Retina (tissue), 1 donor: ENCODE results near the gene DIP2A.
A peak's percentile ranks its signal among the peaks of the same experiment; 100 is the strongest.

Experiments used
- DNase-seq: peaks from one replicate; pipeline ENCODE4 v3.0.0-alpha.2; 2016

Gene DIP2A

DNA sequence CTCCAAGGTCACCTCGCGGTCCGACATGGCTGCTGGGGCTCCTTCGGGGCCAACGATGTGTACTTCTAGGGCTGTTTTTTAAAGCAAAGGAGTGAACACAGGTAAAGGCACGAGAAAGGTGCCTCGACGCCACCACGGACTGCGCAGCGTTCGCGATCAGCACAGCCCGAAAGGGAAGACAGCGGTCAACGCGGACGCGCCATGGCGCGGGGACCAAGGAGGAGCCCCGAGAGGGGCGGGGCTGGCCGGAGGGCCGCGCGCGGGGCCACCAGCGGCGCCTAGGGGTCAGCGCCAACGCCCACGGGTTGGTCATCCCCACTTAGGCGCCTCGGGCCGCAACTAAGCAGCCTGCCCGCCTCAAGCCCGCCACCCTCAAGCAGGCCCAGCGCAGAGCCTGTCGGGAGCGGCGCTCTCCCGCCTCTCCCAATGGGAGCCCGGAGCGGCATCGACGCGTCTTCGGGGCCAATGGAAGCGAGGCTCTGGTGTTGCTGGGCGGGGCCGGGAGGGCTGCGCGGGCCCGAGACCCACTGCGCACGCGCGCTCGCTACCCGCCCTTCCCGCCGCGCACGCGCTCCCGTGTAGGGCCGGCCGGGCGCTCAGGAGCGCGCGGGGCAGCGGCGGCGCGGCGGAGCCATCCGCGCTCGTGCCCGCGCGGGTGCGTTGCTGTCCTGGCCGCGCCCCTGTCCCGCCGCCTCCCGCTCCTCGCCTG is at the start of gene DIP2A:
DIP2A (plus strand) TSS at position 577 of the 709 bp plus-strand sequence. CDS start 241 bp downstream, outside the sequence.
- DNase-seq, result peak; percentile 96

GRCh38 chr21:46409641-46410406 is 48.9 kb upstream of the DIP2A start:
- DNase-seq, result no peak

- no peak for DNase-seq
Observed at GRCh38 chr21:46410516-46410915, 48.2 kb upstream of the DIP2A start.

DNA sequence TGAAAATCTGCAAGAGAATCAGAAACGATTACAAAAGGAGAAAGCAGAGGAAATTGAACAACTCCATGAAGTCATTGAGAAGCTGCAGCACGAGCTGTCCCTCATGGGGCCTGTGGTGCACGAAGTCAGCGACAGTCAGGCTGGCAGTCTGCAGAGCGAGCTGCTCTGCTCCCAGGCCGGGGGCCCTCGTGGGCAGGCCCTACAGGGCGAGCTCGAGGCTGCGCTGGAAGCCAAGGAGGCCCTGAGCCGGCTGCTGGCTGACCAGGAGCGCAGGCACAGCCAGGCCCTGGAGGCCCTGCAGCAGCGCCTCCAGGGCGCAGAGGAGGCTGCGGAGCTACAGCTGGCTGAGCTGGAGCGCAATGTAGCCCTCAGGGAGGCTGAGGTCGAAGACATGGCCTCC is 47.5 kb upstream of the DIP2A start:
- no peak for DNase-seq

DNA sequence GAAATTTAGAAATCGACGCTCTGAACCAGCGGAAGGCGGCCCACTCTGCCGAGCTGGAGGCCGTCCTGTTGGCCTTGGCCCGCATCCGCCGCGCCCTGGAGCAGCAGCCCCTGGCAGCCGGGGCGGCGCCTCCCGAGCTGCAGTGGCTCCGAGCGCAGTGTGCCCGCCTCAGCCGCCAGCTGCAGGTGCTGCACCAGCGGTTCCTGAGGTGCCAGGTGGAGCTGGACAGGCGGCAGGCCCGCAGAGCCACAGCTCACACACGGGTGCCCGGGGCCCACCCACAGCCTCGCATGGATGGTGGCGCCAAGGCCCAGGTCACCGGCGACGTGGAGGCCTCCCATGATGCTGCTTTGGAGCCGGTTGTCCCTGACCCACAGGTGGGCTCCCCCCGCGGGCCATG is 47.0 kb upstream of the DIP2A start:
- DNase-seq, result no peak

GRCh38 chr21:46412521-46413364 is 45.9 kb upstream of the DIP2A start:
- no peak for DNase-seq

DNA sequence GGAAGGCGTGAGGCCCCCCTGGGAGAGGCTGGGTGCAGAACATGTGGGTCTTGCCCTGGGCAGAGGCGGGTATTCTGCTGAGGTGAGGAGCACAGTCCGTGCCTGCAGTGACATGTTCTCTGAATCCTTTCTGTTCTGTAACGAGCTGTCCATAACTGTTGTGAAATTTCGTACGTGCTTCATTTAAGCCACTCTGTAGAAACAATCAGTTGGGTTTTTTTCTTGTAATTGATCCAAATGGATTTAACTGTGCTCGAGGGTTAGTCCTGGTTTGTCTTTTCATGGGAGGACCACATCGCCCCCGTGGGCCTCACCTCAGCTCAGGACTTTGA is 45.4 kb upstream of the DIP2A start:
- no peak for DNase-seq

DNA sequence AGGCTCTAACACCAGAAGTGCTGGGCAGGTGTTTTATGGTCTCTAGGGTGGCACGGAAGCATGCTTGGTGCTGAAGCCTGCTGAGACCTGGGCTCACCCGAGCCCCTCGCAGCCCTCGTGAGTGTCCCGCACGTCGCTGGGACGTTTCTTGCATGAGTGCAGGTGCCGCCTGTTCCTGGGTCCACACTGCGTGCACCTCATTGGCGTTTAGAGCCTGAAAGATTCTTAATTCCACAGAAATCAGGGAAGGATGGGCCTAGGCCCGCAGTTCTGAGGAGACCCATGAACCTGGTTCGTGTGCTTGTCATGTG is 43.8 kb upstream of the DIP2A start:
- DNase-seq, result no peak

- DNase-seq, result no peak
Observed at GRCh38 chr21:46416551-46416950, 42.1 kb upstream of the DIP2A start.

GRCh38 chr21:46418265-46418946 is 40.3 kb upstream of the DIP2A start:
- DNase-seq, result no peak

- no peak for DNase-seq
Observed at GRCh38 chr21:46420241-46421190, 38.2 kb upstream of the DIP2A start.

GRCh38 chr21:46421191-46421750 is 37.4 kb upstream of the DIP2A start:
- no peak for DNase-seq

GRCh38 chr21:46421756-46422555 is 36.7 kb upstream of the DIP2A start:
- DNase-seq, result no peak

GRCh38 chr21:46422636-46423241 is 36.0 kb upstream of the DIP2A start:
- DNase-seq, result no peak

DNA sequence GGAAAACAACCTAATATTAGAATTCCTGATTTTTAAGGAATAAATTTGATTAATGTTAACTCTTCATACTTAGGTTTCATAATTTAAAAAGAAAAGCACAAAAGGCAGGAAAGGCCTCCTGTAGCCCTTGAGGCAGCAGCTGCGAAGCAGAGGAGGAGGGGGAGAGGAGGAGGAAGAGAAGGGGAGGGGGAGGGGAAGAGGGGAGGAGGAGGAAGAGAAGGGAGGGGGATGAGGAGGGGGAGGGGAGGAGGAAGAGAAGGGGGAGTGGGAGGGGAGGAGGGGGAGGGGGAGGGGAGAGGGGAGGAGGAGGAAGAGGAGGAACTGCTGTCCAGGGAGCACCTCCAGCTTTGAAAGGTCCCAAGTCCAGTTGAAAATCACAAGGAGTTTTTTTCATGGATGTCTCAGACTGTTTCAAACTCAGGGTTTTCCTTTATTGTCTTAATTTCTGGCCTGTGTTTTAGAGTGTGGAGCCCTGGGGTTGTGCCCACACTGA is 35.1 kb upstream of the DIP2A start:
- DNase-seq, result no peak

DNA sequence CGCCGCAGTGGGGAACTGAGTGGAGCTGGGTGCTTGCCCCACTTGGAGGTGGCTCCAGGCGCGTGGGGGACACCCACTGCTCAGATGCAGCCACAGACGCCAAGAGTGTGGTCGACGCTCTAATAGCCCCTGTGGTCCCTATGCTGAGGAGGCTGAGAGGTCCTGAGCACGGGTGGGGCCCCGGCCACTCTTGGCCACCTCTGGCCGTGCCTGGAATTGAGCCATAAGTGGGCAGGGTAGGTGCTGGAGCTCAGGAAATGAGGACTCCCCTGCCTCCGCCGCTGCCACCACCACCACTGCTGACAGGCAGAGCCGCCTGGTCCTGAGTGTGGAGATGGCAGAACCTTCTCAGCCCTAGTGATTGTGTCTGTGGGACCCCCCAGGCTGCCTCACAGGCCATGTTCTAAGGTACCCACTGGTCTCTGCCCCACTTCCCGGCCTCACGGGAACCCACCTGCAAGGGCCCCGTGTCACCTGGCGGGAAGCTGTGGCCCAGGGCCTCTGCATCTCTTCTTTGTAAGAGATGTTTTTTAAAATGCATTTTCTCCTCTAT is 34.6 kb upstream of the DIP2A start:
- DNase-seq, result peak; percentile 30

GRCh38 chr21:46424621-46425020 is 34.1 kb upstream of the DIP2A start:
- DNase-seq, result no peak

GRCh38 chr21:46425041-46425440 is 33.6 kb upstream of the DIP2A start:
- peak; percentile 18 for DNase-seq

GRCh38 chr21:46425571-46425970 is 33.1 kb upstream of the DIP2A start:
- peak; percentile 23 for DNase-seq
